Stimulated activated CD8-positive, alpha-beta memory T cell treated with anti-CD3 and anti-CD28 coated beads, Interleukin-15, amount 100 ng/mL, for 1 hour (primary cell): ENCODE data around the gene TUBA1C.
"Not testable (repeated sequence)": the region's sequence is repeated elsewhere in the genome, so short reads cannot be mapped to it uniquely, and the experiment has no call there.

Source experiments
- DNase-seq: peaks from one replicate; pipeline ENCODE4 v3.0.0-alpha.2; 2020; ENCODE audit warnings: low read depth

The TUBA1C gene

DNA sequence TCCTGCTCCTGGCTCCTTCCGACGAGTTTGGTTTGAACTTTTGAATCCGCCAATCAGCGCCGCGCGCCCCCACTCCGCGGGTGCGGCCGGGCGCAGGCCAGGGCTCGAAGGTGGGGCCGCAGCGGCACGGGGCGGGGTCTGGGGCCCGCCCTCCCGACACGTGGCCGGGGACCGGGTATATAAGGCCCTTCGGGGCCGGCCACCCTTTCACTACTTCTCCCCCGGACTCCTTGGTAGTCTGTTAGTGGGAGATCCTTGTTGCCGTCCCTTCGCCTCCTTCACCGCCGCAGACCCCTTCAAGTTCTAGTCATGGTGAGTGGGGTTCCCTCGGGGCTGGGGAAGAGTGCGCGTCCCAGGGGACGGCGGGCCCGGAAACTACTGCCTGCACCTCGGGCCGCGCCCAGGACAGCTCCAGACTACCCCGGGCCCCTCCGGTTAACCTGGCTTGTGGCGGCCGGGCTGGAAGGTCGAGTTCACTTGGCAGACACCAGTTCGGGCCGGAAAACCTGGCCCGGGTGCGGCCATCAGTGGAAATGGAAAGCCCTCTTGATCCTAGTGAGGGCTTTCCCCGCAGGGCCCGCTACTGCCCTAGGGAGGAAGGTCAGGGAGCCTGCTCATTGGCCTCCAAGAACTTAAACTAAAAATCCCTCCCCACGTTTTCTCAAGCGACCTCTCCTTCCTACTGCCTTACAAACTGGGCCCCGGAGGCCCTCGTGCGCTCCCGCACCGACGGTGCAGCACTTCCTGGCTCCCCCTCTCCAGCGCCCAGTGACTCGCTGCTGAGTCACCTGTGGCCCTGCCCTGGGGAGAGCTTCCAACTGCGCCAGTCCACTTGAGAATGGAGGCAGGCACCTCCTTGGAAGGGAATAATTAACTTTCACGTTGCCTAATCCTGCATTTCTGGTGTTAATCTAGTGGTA is at the start of gene TUBA1C:
Gene TUBA1C (plus strand): TSS at position 210 of the 920 bp plus-strand sequence. CDS start 100 bp downstream, at position 310.
- DNase-seq = peak; percentile 69

DNA sequence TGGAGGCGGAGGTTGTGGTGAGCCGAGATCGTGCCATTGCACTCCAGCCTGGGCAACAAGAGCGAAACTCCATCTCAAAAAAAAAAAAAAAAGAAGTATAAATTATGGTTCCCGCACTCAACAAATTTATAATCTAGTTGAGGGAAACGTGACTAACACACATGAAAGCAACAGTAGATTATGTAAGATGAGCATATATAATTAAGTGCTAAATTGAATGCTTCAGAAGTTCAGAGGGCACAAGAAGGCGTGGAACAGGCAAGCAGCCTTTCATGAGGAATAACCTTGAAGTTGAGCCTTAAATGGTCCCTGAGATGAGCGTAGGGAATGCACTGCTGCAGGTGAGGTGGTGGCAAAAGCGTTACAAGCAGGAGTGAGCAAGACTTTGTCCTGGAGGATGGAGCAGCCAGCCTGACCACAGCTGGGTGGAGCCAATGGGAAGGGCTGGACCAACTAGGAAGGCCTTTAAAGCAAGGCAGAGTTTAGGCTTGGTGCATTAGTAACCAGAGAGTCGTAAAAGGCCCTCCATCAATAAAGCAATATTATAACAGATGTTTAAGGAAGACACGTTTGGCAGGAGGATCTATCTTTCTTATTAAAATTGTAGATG is 45.4 kb upstream of the TUBA1C start:
- no peak for DNase-seq

- DNase-seq = no peak
Observed at GRCh38 chr12:49220972-49221371, 43.9 kb upstream of the TUBA1C start.

- DNase-seq = no peak
Observed at GRCh38 chr12:49223122-49223521, 41.8 kb upstream of the TUBA1C start.

- DNase-seq = no peak
Observed at GRCh38 chr12:49223590-49224369, 41.1 kb upstream of the TUBA1C start.

- DNase-seq = no peak
Observed at GRCh38 chr12:49225576-49226166, 39.2 kb upstream of the TUBA1C start.

DNA sequence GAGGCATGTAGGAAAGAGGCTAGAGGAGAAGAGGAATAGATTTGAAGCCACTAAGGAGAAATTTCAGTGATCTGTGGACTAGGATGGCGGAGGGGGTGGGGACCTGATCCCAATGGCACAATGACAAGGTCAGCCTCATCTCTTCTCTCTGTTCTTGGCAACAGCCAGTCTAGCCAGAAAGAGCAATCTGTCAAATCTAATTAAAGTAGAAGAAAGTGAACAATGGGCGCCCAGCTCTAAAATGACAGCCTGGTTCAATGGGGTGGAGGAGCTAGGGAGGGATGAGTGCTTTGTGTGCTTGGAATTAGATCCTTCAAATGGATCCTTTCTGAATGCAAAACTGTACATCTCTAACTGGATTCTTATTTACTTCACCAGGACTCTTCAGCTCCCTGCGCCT is 37.2 kb upstream of the TUBA1C start:
- no peak for DNase-seq

- DNase-seq = no peak
Observed at GRCh38 chr12:49228653-49229052, 36.2 kb upstream of the TUBA1C start.

- no peak for DNase-seq
Observed at GRCh38 chr12:49230176-49230804, 34.6 kb upstream of the TUBA1C start.

DNA sequence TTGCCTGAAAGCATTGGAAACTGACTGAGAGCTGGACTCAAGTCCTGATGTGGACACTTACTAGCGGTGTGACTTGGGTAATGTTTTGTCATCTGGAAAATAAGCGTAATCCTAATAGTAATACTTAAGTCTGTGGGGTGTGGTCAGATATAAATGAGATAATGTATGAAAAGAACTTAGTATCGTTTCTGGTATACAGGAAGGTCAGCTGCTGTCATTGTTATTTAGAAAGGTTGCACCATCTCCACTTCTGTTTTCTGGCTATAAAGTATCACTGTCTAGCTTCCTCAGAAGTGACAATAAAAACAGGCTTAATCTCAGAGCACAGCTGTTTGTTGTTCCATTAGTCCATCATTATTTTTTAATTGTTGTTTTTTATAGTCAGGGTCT is 34.1 kb upstream of the TUBA1C start:
- no peak for DNase-seq

DNA sequence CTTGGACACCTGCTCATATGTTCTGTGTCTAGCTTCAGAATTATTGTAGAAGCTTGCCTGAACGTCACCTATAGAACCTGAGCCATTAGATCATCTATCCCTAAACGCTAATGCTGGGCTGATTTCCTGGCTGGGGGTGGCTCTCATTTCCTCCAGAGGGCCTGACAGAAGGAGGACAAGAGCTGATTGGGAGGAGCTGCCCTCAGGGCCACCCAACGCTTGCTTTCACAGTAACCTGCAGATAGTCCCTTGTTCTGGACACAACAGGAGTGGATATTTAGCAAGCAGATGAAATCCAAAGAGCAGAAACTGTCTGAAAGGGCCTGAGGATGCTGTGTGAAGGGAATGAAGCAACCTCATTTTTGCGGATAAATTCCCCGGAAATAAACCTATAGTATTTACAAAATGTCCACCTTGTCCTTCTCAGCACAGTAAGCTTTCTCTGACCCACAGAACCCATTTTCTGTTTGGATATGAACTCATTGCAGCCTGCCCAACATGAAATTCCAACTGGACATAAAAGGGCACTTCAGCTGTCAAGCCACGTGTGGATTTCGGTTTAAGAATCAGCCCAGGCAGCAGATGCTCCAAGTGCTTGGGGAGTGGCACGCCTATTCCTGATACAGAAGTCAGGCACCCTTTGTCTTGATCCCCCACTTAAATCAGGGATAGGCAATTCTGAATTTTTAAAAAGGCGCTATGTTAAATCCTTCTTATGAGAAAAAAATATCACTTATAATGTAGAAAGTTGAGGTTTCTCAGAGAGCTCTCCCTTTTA is 32.8 kb upstream of the TUBA1C start:
- no peak for DNase-seq

DNA sequence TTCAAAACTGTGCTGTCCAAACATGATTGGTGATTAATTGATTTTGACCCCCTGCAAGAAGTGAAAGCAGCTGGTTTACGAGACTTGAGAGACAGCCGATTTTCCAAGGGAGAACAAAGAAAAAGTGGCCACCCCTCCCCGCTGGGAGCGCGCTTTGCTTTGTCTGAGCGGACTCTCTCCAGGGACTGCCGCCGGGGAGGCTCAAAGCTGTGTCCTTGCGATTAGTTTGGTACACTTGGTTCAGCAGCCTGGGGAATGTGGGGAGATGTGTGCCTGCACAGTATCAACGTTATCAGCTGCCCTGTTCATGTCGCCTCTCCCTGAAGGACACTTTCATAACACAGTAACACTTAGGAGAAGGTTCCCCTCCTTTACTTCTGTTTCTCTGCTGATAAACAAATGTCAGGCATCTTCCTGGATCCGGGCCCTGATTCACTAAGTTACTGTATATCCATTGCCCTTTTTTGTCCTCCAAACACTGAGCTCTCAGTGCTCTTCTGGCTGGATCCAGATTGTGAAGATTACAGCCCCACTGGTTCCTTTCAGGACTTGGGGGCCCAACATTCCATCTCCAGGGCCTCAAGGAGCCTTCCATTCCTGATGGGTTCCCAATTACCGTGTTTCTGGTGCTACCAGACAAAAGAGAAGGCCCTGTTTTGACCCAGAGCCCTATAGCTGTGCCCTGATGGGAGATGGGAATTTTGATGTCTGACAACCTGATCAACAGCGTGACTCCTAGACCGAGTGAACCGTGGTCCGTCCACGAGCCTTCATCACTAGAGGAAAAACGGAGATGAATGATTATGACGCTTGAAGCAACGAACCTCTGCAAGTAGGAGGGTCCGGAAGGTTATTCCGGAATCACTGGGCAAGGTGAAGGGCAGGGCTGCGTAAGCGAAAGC is 31.7 kb upstream of the TUBA1C start:
- no peak for DNase-seq

- no peak for DNase-seq
Observed at GRCh38 chr12:49233842-49234526, 30.9 kb upstream of the TUBA1C start.

- DNase-seq = no peak
Observed at GRCh38 chr12:49236423-49236822, 28.5 kb upstream of the TUBA1C start.

DNA sequence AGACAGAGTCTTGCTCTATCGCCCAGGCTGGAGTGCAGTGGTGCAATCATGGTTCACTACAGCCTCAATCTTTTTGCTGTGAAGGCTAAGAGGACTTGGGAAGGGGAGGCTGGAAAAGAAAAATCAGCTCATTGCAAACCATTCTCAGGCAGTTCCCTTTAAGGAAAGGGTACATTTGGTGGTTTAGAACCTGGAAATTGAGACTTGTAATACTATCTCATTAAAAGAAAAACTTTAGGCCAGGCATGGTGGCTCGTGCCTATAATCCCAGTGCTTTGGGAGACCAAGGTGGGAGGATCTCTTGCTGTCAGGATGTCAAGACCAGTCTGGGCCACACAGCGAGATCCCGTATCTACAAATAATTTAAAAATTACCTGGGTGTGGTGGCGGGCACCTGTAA is 21.3 kb upstream of the TUBA1C start:
- no peak for DNase-seq

- no peak for DNase-seq
Observed at GRCh38 chr12:49244176-49244575, 20.7 kb upstream of the TUBA1C start.

DNA sequence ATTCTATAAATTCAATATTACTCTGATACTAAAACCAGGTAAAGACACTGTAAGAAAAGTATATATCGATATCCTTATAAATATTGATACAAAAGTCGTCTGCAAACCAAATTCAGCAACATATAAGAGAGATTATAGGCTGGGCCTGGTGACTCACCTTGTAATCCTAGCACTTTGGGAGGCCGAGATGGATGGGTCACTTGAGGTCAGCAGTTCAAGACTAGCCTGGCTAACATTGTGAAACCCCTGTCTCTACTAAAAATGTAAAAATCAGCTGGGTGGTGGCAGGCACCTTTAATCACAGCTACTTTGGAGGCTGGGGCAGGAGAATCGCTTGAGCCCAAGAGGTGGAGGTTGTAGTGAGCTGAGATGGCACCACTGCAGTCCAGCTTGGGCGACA is 13.5 kb upstream of the TUBA1C start:
- DNase-seq = no peak

- DNase-seq = no peak
Observed at GRCh38 chr12:49253033-49253623, 11.8 kb upstream of the TUBA1C start.

- not testable (repeated sequence) for DNase-seq
Observed at GRCh38 chr12:49255456-49255855, 9.4 kb upstream of the TUBA1C start.
